ENCODE results near the gene SERBP1. TPM values are rescaled to one million over a fixed set of nuclear protein-coding genes. Genes with fewer than 3 reads are reported as not detected.

SERBP1 gene
- total RNA-seq = 211 and 215 TPM in 2 replicates

DNA sequence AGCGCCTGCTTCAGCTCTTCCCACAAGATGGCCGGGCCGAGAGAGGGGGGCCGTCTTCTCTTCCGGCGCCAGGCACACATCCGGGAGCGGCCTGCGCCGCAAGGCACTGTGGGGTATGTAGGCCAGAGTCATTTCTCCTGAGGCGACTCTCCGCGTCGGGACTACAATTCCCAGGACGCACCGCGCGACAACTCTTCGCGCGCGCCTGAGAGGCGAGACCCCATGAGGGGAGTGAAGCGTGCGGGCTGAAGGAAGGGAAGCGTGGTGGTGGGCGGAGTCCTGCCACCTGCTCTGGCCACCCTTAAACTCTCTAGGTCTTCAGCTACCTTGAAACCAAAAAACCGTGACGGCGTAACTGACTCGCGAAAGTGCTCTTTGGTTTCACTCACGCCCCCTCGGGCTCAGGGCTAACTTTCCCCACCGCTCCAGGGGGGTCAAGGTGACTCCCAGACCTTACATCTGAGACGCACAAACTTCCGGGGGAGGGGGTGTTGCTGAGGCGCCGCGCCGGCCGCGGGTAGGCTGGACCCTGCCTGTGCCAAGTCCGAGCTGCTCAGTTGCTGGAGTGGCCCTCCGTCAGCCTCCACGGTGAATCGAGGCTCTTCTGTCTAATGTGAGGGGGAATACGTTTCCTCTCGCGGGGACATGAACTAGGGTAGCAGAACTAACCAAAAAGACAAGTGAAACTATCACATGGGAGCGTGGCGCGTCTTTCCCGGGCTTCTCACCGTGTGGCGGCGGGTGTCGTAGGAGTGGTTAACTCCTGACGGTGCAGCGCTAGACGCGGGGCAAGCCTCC lies at the start of gene SERBP1:
TSS of gene SERBP1 (minus strand) at position 45 of the 798 bp plus-strand sequence. CDS start 102 bp downstream, outside the sequence.

Small RNAs within 50 kb of the gene (small RNA-seq; reads per million reads assigned to genes)
- gene RNU6-387P = not detected

Other genes starting within 250 kb of the SERBP1 start
- gene IL12RB2, start 122.5 kb downstream of the SERBP1 start, total RNA-seq = under 0.01 TPM in 2 replicates